Stomach (tissue), 4 donors: ENCODE data around the gene AUTS2.

Experiments used
- EP300 ChIP-seq: sonication (generic); formaldehyde crosslinking; IDR thresholded peaks from one replicate; pipeline ENCODE4 v1.6.1; 2017; ENCODE audit warnings: antibody characterized with exemption
- POLR2A ChIP-seq, 4 donors: fragments of 450-650 bp; IDR thresholded peaks; one replicate each; pipeline ENCODE4 v1.6.1; 2016; ENCODE audit warnings: antibody characterized with exemption in 4 of 4, control low read depth in 2 of 4, mild to moderate bottlenecking in 1 of 4, moderate library complexity in 1 of 4
- POLR2AphosphoS5 ChIP-seq, 3 donors: sonication (generic); formaldehyde crosslinking; IDR thresholded peaks; one replicate each; pipeline ENCODE4 v1.6.1; 2016; ENCODE audit warnings: antibody characterized with exemption in 3 of 3
- TF ChIP-seq, protein P1 (sequence below), 7 experiments: fragments of 450-650 bp in 4 of 7; fragments of 200-600 bp in 3 of 7; sonication (generic) in 3 of 7; IDR thresholded peaks; one replicate each; pipeline ENCODE4 v1.5.1; 2016 to 2019; ENCODE audit warnings: antibody characterized with exemption in 7 of 7, control low read depth in 2 of 7, mild to moderate bottlenecking in 1 of 7

DNA sequence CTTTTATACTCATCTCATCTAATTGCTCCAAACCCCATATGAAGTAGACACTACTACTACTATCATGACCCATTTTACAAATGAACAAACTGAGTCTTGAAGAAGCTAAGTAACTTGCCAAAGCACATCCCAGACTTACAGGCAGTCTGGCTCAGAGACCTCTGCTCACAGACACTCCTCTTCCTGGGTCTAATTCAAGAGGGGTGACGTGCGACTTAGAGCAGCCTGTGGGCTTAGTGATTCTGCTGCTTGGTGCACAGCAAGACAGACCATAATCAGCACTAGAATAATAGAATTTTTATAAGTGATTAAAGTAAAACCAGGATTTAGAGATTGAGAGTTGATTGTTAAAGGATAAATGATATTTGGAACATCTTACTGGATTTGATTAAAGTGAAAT lies 750.8 kb downstream of the AUTS2 start:
- TF ChIP-seq, protein P1, sequence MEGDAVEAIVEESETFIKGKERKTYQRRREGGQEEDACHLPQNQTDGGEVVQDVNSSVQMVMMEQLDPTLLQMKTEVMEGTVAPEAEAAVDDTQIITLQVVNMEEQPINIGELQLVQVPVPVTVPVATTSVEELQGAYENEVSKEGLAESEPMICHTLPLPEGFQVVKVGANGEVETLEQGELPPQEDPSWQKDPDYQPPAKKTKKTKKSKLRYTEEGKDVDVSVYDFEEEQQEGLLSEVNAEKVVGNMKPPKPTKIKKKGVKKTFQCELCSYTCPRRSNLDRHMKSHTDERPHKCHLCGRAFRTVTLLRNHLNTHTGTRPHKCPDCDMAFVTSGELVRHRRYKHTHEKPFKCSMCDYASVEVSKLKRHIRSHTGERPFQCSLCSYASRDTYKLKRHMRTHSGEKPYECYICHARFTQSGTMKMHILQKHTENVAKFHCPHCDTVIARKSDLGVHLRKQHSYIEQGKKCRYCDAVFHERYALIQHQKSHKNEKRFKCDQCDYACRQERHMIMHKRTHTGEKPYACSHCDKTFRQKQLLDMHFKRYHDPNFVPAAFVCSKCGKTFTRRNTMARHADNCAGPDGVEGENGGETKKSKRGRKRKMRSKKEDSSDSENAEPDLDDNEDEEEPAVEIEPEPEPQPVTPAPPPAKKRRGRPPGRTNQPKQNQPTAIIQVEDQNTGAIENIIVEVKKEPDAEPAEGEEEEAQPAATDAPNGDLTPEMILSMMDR (IDR thresholded peaks at IDR 0.05), result no peak
- TF ChIP-seq POLR2A (IDR thresholded peaks at IDR 0.05) (no peak), EP300 (no peak), POLR2AphosphoS5 (IDR thresholded peaks at IDR 0.05) (no peak)
